ENCODE results near the gene KIF21A. TPM values are rescaled to one million over a fixed set of nuclear protein-coding genes. Genes with fewer than 3 reads are reported as not detected.

Gene KIF21A
- total RNA-seq, 4 donors from 2014 or later = 2.4 to 32.0 (median 17.5) TPM

GRCh38 chr12:39368891-39369290 lies 74.0 kb downstream of the KIF21A start:
- no peaks in the 10 kb centered on the region for H3K4me1 ChIP-seq
- intact Hi-C loops (cut with DNase I; ENCODE audit: low total_unique reads) = no loop called here

GRCh38 chr12:39368096-39368495 lies 74.8 kb downstream of the KIF21A start:
- Histone ChIP-seq H3K27me3 (no peaks in the 10 kb centered on the region), H3K9me3 (no peaks in the 10 kb centered on the region), H3K27ac (no peak overlapping the region), H3K4me1 (no peaks in the 10 kb centered on the region), H3K36me3 (no peaks in the 10 kb centered on the region), H3K4me3 (no peak overlapping the region)
- TF ChIP-seq POLR2A (IDR thresholded peaks at IDR 0.05) (no peak), CTCF (IDR thresholded peaks at IDR 0.05) (no peak)
- intact Hi-C loops (cut with DNase I; ENCODE audit: low total_unique reads) = no loop called here
- no peak for DNase-seq

More at GRCh38 chr12:39368891-39369290, 74.0 kb downstream of the KIF21A start:
- Histone ChIP-seq H3K27ac (no peak overlapping the region), H3K4me3 (no peak overlapping the region), H3K9me3 (no peaks in the 10 kb centered on the region), H3K27me3 (no peaks in the 10 kb centered on the region), H3K36me3 (no peaks in the 10 kb centered on the region)
- no peak for TF ChIP-seq POLR2A (IDR thresholded peaks at IDR 0.05)
- no peak for TF ChIP-seq CTCF (IDR thresholded peaks at IDR 0.05)
- DNase-seq = no peak

- TF ChIP-seq POLR2A (IDR thresholded peaks at IDR 0.05) = no peak
- TF ChIP-seq CTCF (IDR thresholded peaks at IDR 0.05) = no peak
- H3K4me1 ChIP-seq = no peaks in the 10 kb centered on the region
Measured at GRCh38 chr12:39367494-39367893, 75.4 kb downstream of the KIF21A start.

GRCh38 chr12:39365364-39366001 lies 77.4 kb downstream of the KIF21A start:
- Histone ChIP-seq H3K27me3 (no peaks in the 10 kb centered on the region), H3K27ac (no peak overlapping the region), H3K9me3 (no peaks in the 10 kb centered on the region), H3K4me3 (no peak overlapping the region), H3K4me1 (no peaks in the 10 kb centered on the region), H3K36me3 (no peaks in the 10 kb centered on the region)
- DNase-seq = no peak
- intact Hi-C loops (cut with DNase I; ENCODE audit: low total_unique reads) = no loop called here
- TF ChIP-seq POLR2A (IDR thresholded peaks at IDR 0.05) = no peak

More at GRCh38 chr12:39367494-39367893, 75.4 kb downstream of the KIF21A start:
- Histone ChIP-seq H3K9me3 (no peaks in the 10 kb centered on the region), H3K4me3 (no peak overlapping the region), H3K27ac (no peak overlapping the region), H3K27me3 (no peaks in the 10 kb centered on the region), H3K36me3 (no peaks in the 10 kb centered on the region)
- DNase-seq = no peak
- intact Hi-C loops (cut with DNase I; ENCODE audit: low total_unique reads) = no loop called here

- Histone ChIP-seq H3K27ac (no peak overlapping the region), H3K36me3 (no peaks in the 10 kb centered on the region), H3K4me3 (no peak overlapping the region), H3K9me3 (no peaks in the 10 kb centered on the region), H3K4me1 (no peaks in the 10 kb centered on the region), H3K27me3 (no peaks in the 10 kb centered on the region)
- DNase-seq = no peak
- intact Hi-C loops (cut with DNase I; ENCODE audit: low total_unique reads) = no loop called here
- TF ChIP-seq CTCF (IDR thresholded peaks at IDR 0.05) (no peak), POLR2A (IDR thresholded peaks at IDR 0.05) (no peak)
Measured at GRCh38 chr12:39364196-39364595, 78.7 kb downstream of the KIF21A start.
